Measurements from ENCODE around the gene MYO1C.

The MYO1C gene

DNA sequence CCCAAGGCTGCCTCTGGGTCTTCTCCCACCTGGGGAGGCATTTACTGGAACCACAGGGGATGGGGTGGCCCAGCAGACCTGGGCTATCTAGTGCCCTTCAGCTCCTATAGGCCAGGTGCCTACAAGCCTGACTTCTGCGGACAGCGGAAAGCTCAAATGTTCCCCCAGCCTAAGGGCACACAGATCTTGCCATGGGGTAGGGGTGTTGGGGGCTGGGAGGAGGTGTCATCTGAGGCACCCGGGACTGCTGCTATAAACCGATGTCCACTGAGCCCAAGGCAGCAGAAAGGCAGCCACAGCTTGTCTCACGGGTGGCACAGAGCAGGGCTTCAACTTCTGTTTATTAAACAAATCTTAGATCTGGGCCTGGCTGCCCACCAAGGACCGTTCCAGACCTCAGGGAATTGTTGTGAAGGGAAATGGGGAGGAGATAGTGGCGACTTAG is 3.6 kb downstream of the MYO1C start:
- TF ChIP-seq, protein P1, sequence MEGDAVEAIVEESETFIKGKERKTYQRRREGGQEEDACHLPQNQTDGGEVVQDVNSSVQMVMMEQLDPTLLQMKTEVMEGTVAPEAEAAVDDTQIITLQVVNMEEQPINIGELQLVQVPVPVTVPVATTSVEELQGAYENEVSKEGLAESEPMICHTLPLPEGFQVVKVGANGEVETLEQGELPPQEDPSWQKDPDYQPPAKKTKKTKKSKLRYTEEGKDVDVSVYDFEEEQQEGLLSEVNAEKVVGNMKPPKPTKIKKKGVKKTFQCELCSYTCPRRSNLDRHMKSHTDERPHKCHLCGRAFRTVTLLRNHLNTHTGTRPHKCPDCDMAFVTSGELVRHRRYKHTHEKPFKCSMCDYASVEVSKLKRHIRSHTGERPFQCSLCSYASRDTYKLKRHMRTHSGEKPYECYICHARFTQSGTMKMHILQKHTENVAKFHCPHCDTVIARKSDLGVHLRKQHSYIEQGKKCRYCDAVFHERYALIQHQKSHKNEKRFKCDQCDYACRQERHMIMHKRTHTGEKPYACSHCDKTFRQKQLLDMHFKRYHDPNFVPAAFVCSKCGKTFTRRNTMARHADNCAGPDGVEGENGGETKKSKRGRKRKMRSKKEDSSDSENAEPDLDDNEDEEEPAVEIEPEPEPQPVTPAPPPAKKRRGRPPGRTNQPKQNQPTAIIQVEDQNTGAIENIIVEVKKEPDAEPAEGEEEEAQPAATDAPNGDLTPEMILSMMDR (IDR thresholded peaks at IDR 0.05; ENCODE audit: borderline replicate concordance, insufficient read depth, low read depth, low read length), result no peak
- no peak overlapping the region for H3K4me3 ChIP-seq (ENCODE audit: low read depth, low read length)

- H3K4me3 ChIP-seq (ENCODE audit: low read depth, low read length), result peak overlapping the region; percentile 56
- TF ChIP-seq, protein P1 (IDR thresholded peaks at IDR 0.05; ENCODE audit: borderline replicate concordance, insufficient read depth, low read depth, low read length), result no peak
These were observed 4.3 kb downstream of the MYO1C start for GRCh38 chr17:1487939-1488825.

DNA sequence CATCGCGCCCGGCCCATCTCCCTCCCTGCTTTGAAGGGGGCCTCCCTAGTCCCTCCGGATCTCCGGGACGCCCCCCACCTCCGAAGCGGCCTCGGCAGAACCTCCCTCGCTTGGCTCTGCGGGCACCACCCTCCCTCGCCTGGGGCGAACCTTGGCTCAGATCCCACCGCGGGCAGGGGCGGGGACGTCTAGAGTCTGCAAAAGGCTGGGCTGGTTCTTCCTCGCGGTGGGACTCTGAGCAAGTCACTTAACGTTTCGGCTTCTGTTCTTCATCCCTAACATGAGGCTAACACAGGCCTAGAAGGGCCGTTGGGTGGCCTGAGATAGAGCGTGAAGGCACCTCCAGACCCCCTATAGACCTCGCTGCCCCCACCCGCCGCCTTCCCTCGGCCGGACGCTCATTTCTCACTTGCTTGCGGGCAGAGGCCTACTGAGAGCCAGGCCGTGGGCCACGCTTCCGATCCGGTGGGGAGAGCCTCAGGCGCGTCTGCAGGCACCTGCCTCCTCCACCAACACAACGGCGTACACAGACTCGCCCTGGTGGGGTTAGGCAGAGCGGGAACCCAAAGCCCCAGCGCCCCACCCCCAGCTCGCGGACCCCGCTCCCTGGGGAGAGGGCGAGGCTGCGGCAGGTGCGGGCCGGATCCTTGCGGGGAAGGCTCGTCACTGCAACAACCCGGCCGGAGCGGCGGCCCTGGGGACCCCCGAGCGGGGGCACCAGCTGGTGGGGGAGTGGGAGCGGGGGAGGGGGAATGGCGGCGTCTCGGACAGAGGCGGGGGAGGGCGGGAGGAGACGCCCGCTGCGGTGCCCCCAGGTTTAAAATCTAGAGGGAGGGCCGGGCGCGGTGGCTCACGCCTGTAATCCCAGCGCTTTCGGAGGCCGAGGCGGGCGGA is 5.4 kb downstream of the MYO1C start:
- TF ChIP-seq, protein P1 (IDR thresholded peaks at IDR 0.05; ENCODE audit: borderline replicate concordance, insufficient read depth, low read depth, low read length), result no peak
- peak overlapping the region; percentile 56 for H3K4me3 ChIP-seq (ENCODE audit: low read depth, low read length)

DNA sequence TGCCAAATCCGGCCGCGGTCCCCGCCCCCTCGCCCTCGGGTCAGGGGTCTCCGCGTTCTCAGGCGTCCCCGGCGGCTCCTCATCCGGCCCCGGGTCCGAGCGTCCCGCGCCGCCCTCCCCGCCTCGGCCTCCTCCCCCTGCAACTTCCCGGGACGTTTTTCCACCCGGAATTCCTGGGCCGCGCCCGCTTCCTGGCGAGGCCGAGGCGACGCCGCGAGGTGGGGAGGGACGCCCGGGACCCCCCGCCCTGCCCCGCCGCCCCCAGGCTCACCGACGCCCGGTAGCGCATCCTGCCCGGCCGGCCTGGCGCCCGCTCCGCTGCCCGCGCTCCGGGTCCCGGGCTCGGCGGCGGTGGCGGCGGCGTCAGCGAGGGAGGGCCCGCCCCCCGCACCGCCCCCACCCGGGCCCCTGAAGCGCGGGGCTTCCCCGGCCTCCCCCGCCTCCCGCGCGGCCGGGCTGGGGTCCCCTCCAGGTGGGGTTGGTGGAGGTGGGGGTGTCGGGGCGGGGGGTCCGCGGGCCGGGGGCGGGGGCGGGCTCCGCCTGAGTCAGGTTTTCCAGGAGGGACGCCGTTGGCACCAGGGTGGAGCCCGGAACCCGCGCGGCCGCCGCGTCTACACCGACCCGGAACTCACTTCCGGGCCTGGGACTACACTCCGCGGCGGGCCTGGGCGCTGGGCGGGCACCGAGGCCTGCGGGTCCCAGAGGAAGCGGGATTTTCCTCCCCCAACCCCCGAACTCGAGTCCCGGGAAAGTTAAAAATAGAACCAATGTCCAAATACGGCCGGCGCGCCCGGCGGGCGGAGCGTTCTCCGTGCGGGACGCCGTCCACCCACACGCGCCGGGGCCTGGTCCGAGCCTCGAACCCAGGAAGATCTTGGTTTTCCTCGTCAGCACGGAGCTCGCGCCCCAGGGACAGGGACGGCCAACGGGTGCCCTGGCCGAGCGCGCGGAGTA is 6.8 kb downstream of the MYO1C start:
- TF ChIP-seq, protein P1 (IDR thresholded peaks at IDR 0.05; ENCODE audit: borderline replicate concordance, insufficient read depth, low read depth, low read length), result no peak
- peak overlapping the region; percentile 68 for H3K4me3 ChIP-seq (ENCODE audit: low read depth, low read length)

GRCh38 chr17:1484676-1485422 is 7.6 kb downstream of the MYO1C start:
- peak overlapping the region; percentile 68 for H3K4me3 ChIP-seq (ENCODE audit: low read depth, low read length)
- TF ChIP-seq, protein P1 (IDR thresholded peaks at IDR 0.05; ENCODE audit: borderline replicate concordance, insufficient read depth, low read depth, low read length), result no peak

GRCh38 chr17:1484060-1484535 is 8.4 kb downstream of the MYO1C start:
- no peak overlapping the region for H3K4me3 ChIP-seq (ENCODE audit: low read depth, low read length)
- TF ChIP-seq, protein P1 (IDR thresholded peaks at IDR 0.05; ENCODE audit: borderline replicate concordance, insufficient read depth, low read depth, low read length), result no peak

Measured in GM12875 (cell line).